WTC11 (cell line): ENCODE data around the gene TRIM2. TPM values are rescaled to one million over a fixed set of nuclear protein-coding genes. Genes with fewer than 3 reads are reported as not detected.

Experiments
- ATAC-seq: fragments of 200-7000 bp; cut with Tn5 transposase; 2 replicates; pipeline ENCODE4 v1.10.0; 2021; ENCODE audit warnings: mild to moderate bottlenecking, moderate library complexity
- CTCF ChIA-PET: fragments of 300-600 bp; sonication (Branson Sonifier 250); formaldehyde crosslinking; loops from one replicate; lab custom pipeline; 2021; ENCODE audit warnings: antibody characterized with exemption; lab: Charles Lee
- POLR2A ChIA-PET: fragments of 350-600 bp; sonication (Branson Sonifier 250); formaldehyde crosslinking; loops from one replicate; lab custom pipeline; 2021; ENCODE audit warnings: antibody characterized with exemption; lab: Charles Lee
- DNase-seq: peaks from one replicate; pipeline ENCODE4 v3.0.0; 2021; ENCODE audit warnings: low spot score
- H3K27ac Mint-ChIP-seq: 2 replicates; pipeline ENCODE4 v1.8.0; 2021; ENCODE audit warnings: mixed read lengths
- H3K27me3 Mint-ChIP-seq: 2 replicates; pipeline ENCODE4 v1.8.0; 2021; ENCODE audit warnings: low read depth, mild to moderate bottlenecking, moderate library complexity, mixed read lengths
- H3K36me3 Mint-ChIP-seq: 2 replicates; pipeline ENCODE4 v1.8.0; 2021; ENCODE audit warnings: mixed read lengths
- H3K4me1 Mint-ChIP-seq: 2 replicates; pipeline ENCODE4 v1.8.0; 2022; ENCODE audit warnings: mixed read lengths
- H3K4me3 Mint-ChIP-seq: 2 replicates; pipeline ENCODE4 v1.8.0; 2021; ENCODE audit warnings: mild to moderate bottlenecking, moderate library complexity, mixed read lengths
- H3K9me3 Mint-ChIP-seq: 2 replicates; pipeline ENCODE4 v1.8.0; 2021; ENCODE audit warnings: mixed read lengths
- CDX4 ChIP-seq: fragments of 250-450 bp; sonication (Bioruptor Pico); IDR thresholded peaks from 2 replicates; pipeline ENCODE4 v1.9.0; 2021; ENCODE audit warnings: moderate library complexity, mild to moderate bottlenecking, inconsistent platforms, borderline replicate concordance
- CREM ChIP-seq: sonication (generic); formaldehyde crosslinking; IDR thresholded peaks from 2 replicates; pipeline ENCODE4 v1.8.1; 2022; ENCODE audit warnings: mild to moderate bottlenecking, missing genetic modification reagents, moderate library complexity
- ERG ChIP-seq: fragments of 250-450 bp; sonication (Bioruptor Pico); IDR thresholded peaks from 2 replicates; pipeline ENCODE4 v1.8.0; 2021; ENCODE audit warnings: mild to moderate bottlenecking
- ETV6 ChIP-seq: sonication (generic); formaldehyde crosslinking; IDR thresholded peaks from 2 replicates; pipeline ENCODE4 v1.8.1; 2022; ENCODE audit warnings: mild to moderate bottlenecking, missing genetic modification reagents
- HMGXB4 ChIP-seq: sonication (generic); formaldehyde crosslinking; IDR thresholded peaks from 2 replicates; pipeline ENCODE4 v1.8.1; 2023; ENCODE audit warnings: mild to moderate bottlenecking, moderate library complexity, missing genetic modification reagents
- JAZF1 ChIP-seq: fragments of 250-450 bp; sonication (Bioruptor Pico); IDR thresholded peaks from 2 replicates; pipeline ENCODE4 v1.9.0; 2021; ENCODE audit warnings: moderate library complexity, mild to moderate bottlenecking, inconsistent platforms
- MYBL2 ChIP-seq: sonication (generic); formaldehyde crosslinking; IDR thresholded peaks from 2 replicates; pipeline ENCODE4 v1.8.1; 2023; ENCODE audit warnings: mild to moderate bottlenecking, moderate library complexity, missing genetic modification reagents
- NFATC4 ChIP-seq: fragments of 250-450 bp; sonication (Bioruptor Pico); IDR thresholded peaks from 2 replicates; pipeline ENCODE4 v1.9.0; 2021; ENCODE audit warnings: mild to moderate bottlenecking
- NFE2L1 ChIP-seq: sonication (generic); formaldehyde crosslinking; IDR thresholded peaks from 2 replicates; pipeline ENCODE4 v1.8.1; 2023; ENCODE audit warnings: missing genetic modification reagents
- NR2C2 ChIP-seq: sonication (generic); formaldehyde crosslinking; IDR thresholded peaks from 2 replicates; pipeline ENCODE4 v1.8.0; 2022; ENCODE audit warnings: mild to moderate bottlenecking, missing genetic modification reagents
- PRDM15 ChIP-seq: sonication (generic); formaldehyde crosslinking; IDR thresholded peaks from 2 replicates; pipeline ENCODE4 v1.8.0; 2022; ENCODE audit warnings: missing genetic modification reagents
- PREB ChIP-seq: sonication (generic); formaldehyde crosslinking; IDR thresholded peaks from 2 replicates; pipeline ENCODE4 v1.8.1; 2022; ENCODE audit warnings: mild to moderate bottlenecking, missing genetic modification reagents, moderate library complexity, borderline replicate concordance
- RELA ChIP-seq: sonication (generic); formaldehyde crosslinking; IDR thresholded peaks from 2 replicates; pipeline ENCODE4 v1.8.1; 2022; ENCODE audit warnings: missing genetic modification reagents, mild to moderate bottlenecking, borderline replicate concordance
- SOX15 ChIP-seq: fragments of 250-450 bp; sonication (Bioruptor Pico); IDR thresholded peaks from 2 replicates; pipeline ENCODE4 v1.9.0; 2021; ENCODE audit warnings: mild to moderate bottlenecking
- SP1 ChIP-seq: sonication (generic); formaldehyde crosslinking; conservative IDR thresholded peaks from 2 replicates; pipeline ENCODE4 v1.8.1; 2022; ENCODE audit warnings: missing genetic modification reagents
- ZBTB21 ChIP-seq: sonication (generic); formaldehyde crosslinking; IDR thresholded peaks from 2 replicates; pipeline ENCODE4 v1.8.1; 2023; ENCODE audit warnings: mild to moderate bottlenecking, missing genetic modification reagents, borderline replicate concordance
- ZNF232 ChIP-seq: sonication (generic); formaldehyde crosslinking; IDR thresholded peaks from 2 replicates; pipeline ENCODE4 v1.8.0; 2022; ENCODE audit warnings: mild to moderate bottlenecking, missing genetic modification reagents
- ZNF423 ChIP-seq: fragments of 250-450 bp; sonication (Bioruptor Pico); IDR thresholded peaks from 2 replicates; pipeline ENCODE4 v2.1.2; 2022; ENCODE audit warnings: mild to moderate bottlenecking, moderate library complexity
- ZNF671 ChIP-seq: fragments of 250-450 bp; sonication (Bioruptor Pico); IDR thresholded peaks from 2 replicates; pipeline ENCODE4 v1.8.0; 2021; ENCODE audit warnings: mild to moderate bottlenecking
- total RNA-seq: library from RNA; stranded (reverse); gene quantifications from 3 replicates; pipeline ENCODE4 v1.2.3, GENCODE V29; 2021
- TF ChIP-seq, protein P1 (sequence below): sonication (generic); formaldehyde crosslinking; IDR thresholded peaks from 2 replicates; pipeline ENCODE4 v1.8.1; 2022; ENCODE audit warnings: low read depth, missing genetic modification reagents, borderline replicate concordance
- TF ChIP-seq, protein P2 (sequence below): sonication (generic); formaldehyde crosslinking; IDR thresholded peaks from 2 replicates; pipeline ENCODE4 v1.8.1; 2022; ENCODE audit warnings: mild to moderate bottlenecking, moderate library complexity, missing genetic modification reagents
- TF ChIP-seq, protein P3 (sequence below): fragments of 250-450 bp; sonication (Bioruptor Pico); IDR thresholded peaks from 2 replicates; pipeline ENCODE4 v1.9.0; 2021; ENCODE audit warnings: mild to moderate bottlenecking

TRIM2 gene
- total RNA-seq, 1 experiment from 2014 or later: 54.5 TPM

DNA sequence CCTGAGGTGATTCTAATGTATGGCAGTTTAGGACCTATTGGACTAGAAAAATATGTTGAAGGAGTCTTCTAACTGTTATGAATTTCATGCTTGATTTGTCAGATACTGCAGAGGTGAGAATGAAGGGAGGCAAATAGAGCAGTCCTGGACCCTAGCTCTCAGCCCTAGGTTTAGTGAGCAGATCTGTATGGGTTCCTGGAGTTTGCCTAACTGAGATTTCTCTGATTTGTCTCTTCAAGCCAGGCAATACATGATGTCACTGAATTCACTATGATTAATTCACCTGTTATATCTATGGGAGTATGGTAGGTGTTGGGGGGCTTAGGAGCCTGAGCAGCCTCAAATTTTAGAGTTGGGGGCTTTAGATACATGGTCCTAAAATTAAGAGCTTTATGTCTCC lies 142.9 kb downstream of the TRIM2 start:
- H3K4me3 Mint-ChIP-seq: no peak overlapping the region
- peaks cover 2% of the 10 kb centered on the region; the same call in 1 of the 2 replicates for H3K36me3 Mint-ChIP-seq
- H3K9me3 Mint-ChIP-seq: no peaks in the 10 kb centered on the region
- ChIA-PET POLR2A (interaction anchor here (1.6 kb wide), 1 partner anchor 119 kb away, joined by 5 read pairs; the partner anchor contains the start of gene TMEM131L), CTCF (interaction anchor here (1.0 to 2.7 kb wide), 10 partner anchors 9 to 302 kb away, joined by 3 to 10 read pairs (median 4); partner anchors contain the start of gene TMEM131L)
- H3K27ac Mint-ChIP-seq: no peak overlapping the region
- H3K4me1 Mint-ChIP-seq: peaks cover 35% of the 10 kb centered on the region
- TF ChIP-seq, protein P1, sequence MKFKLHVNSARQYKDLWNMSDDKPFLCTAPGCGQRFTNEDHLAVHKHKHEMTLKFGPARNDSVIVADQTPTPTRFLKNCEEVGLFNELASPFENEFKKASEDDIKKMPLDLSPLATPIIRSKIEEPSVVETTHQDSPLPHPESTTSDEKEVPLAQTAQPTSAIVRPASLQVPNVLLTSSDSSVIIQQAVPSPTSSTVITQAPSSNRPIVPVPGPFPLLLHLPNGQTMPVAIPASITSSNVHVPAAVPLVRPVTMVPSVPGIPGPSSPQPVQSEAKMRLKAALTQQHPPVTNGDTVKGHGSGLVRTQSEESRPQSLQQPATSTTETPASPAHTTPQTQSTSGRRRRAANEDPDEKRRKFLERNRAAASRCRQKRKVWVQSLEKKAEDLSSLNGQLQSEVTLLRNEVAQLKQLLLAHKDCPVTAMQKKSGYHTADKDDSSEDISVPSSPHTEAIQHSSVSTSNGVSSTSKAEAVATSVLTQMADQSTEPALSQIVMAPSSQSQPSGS (CRISPR knock-in tag): no peak
- no peak for TF ChIP-seq NFATC4
- no peak for TF ChIP-seq JAZF1 (CRISPR knock-in tag)
- TF ChIP-seq, protein P2, sequence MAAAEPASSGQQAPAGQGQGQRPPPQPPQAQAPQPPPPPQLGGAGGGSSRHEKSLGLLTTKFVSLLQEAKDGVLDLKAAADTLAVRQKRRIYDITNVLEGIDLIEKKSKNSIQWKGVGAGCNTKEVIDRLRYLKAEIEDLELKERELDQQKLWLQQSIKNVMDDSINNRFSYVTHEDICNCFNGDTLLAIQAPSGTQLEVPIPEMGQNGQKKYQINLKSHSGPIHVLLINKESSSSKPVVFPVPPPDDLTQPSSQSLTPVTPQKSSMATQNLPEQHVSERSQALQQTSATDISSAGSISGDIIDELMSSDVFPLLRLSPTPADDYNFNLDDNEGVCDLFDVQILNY: no peak
- TF ChIP-seq PREB (CRISPR knock-in tag): no peak
- TF ChIP-seq ERG (CRISPR knock-in tag): no peak
- no peak for TF ChIP-seq RELA (CRISPR knock-in tag)
- no peak for TF ChIP-seq CREM (CRISPR knock-in tag)
- no peak for TF ChIP-seq SOX15 (CRISPR knock-in tag)
- TF ChIP-seq MYBL2 (CRISPR knock-in tag): no peak
- no peak for TF ChIP-seq SP1 (CRISPR knock-in tag)
- TF ChIP-seq ZNF232 (CRISPR knock-in tag): no peak
- TF ChIP-seq NFE2L1 (CRISPR knock-in tag): no peak
- TF ChIP-seq HMGXB4 (CRISPR knock-in tag): no peak
- TF ChIP-seq, all 79 proteins: peak for 0
- no peak for DNase-seq
- H3K27me3 Mint-ChIP-seq: no peaks in the 10 kb centered on the region
- no peak for ATAC-seq

DNA sequence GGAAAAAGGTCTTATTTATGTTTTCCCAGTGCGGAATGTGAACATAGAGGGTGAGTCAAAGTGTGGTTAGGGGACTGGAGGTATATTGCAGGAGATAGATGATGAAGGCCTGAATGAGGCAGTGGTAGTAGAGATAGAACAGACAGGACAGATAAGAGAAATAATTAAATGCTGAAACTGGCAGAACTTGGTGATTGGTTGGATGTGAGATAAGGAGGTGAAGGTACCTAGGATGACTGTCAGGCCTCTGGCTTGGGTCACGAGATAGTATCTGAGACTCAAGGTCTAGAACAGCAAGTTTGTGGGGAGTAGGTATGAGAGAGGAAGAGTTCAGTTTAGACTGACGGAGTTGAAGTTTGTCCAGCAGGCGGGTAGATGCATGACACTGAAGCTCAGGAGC lies 143.8 kb downstream of the TRIM2 start:
- Mint-ChIP-seq H3K27ac (no peak overlapping the region), H3K4me3 (no peak overlapping the region), H3K27me3 (no peaks in the 10 kb centered on the region), H3K36me3 (peaks cover 2% of the 10 kb centered on the region; the same call in 1 of the 2 replicates), H3K4me1 (peaks cover 32% of the 10 kb centered on the region), H3K9me3 (no peaks in the 10 kb centered on the region)
- DNase-seq: no peak
- ChIA-PET CTCF (interaction anchor here (0.8 kb wide), 1 partner anchor 402 kb away, joined by 4 read pairs; no protein-coding TSS in a partner anchor), POLR2A (no interaction called here)
- no peak for ATAC-seq
- TF ChIP-seq ZBTB21 (no peak), PREB (CRISPR knock-in tag) (no peak), ZNF423 (no peak), MYBL2 (CRISPR knock-in tag) (no peak), NR2C2 (no peak), CDX4 (no peak), ZNF671 (CRISPR knock-in tag) (no peak), PRDM15 (CRISPR knock-in tag) (no peak), ETV6 (no peak), CREM (CRISPR knock-in tag) (no peak)
- TF ChIP-seq, protein P3, sequence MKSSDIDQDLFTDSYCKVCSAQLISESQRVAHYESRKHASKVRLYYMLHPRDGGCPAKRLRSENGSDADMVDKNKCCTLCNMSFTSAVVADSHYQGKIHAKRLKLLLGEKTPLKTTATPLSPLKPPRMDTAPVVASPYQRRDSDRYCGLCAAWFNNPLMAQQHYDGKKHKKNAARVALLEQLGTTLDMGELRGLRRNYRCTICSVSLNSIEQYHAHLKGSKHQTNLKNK: no peak
